CD4-positive, alpha-beta T cell treated with Interleukin-2 at 100 ng/mL for 4 hours (primary cell): ENCODE measurements around the gene SGCE.

ENCODE experiments used
- DNase-seq: peaks from one replicate; pipeline ENCODE4 v3.0.0-alpha.2; 2020; ENCODE audit warnings: low spot score

The SGCE gene

GRCh38 chr7:94565247-94565894 is 90.6 kb downstream of the SGCE start:
- no peak for DNase-seq

GRCh38 chr7:94562525-94562924 is 93.4 kb downstream of the SGCE start:
- DNase-seq, result no peak

- DNase-seq, result no peak
Measured at GRCh38 chr7:94561841-94562514, 94.0 kb downstream of the SGCE start.

GRCh38 chr7:94559972-94560371 is 96.0 kb downstream of the SGCE start:
- DNase-seq, result no peak

- no peak for DNase-seq
Measured at GRCh38 chr7:94557215-94557614, 98.7 kb downstream of the SGCE start.

GRCh38 chr7:94556028-94556427 is 99.9 kb downstream of the SGCE start:
- DNase-seq, result no peak

- DNase-seq, result no peak
Measured at GRCh38 chr7:94547126-94547525, 108.8 kb downstream of the SGCE start.

GRCh38 chr7:94540428-94540827 is 115.5 kb downstream of the SGCE start:
- DNase-seq, result no peak
